HG02885 (cell line): ENCODE data around the gene TMA7.
A peak's percentile ranks its signal among the peaks of the same experiment; 100 is the strongest.
"Not testable (repeated sequence)": the region's sequence is repeated elsewhere in the genome, so short reads cannot be mapped to it uniquely, and the experiment has no call there.

Experiments
- ATAC-seq: cut with Tn5 transposase; IDR thresholded peaks from one replicate; pipeline ENCODE4 v1.9.1; 2021; ENCODE audit warnings: mild to moderate bottlenecking; ENCODE audit not compliant: unreplicated experiment, poor library complexity

Gene TMA7

DNA sequence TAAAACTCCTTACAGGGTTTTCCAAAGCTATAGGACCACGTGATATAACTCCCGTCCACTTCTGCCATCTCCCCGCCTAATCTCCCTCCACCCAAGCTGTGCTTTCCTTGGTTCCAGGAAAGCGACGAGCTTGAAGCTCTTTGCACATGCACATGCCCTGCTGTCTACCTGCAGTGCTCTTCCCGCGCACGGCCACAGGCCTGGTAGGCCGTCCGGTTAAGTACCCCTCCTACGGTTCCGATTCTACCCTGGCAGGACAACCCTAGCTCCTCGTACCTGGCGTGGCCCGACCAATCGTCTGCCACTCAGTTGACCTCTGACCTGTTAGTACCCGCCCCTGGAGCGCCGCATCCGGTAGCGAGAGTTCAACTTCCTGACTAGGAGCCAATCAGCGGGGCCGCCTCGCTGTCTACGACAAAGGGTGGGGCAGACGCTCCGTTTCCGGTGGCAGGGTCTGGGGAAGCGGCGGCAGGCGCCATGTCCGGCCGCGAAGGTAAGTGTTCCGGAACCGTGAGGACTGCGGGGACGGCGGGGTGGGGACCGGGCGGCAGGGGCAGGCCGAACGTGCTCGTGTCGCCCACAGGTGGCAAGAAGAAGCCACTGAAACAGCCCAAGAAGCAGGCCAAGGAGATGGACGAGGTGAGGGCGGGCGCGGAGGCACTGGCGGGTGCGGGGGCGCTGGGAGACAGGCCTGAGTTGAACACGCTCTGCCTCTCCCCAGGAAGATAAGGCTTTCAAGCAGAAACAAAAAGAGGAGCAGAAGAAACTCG is at the start of gene TMA7, which contains the start of gene CCDC51:
TSS of gene TMA7 (plus strand) at position 438 of the 770 bp plus-strand sequence. CDS start at position 478, 40 bp downstream.
TSS of gene CCDC51 (minus strand) at position 300 of the 770 bp plus-strand sequence. CDS start 4,991 bp downstream, outside the sequence.
- peak; percentile 95 for ATAC-seq

GRCh38 chr3:48394391-48394790 is 45.7 kb upstream of the TMA7 start:
- no peak for ATAC-seq

- ATAC-seq: no peak
Observed at GRCh38 chr3:48395714-48396113, 44.3 kb upstream of the TMA7 start.

- ATAC-seq: no peak
Observed at GRCh38 chr3:48397767-48398681, 42.0 kb upstream of the TMA7 start.

DNA sequence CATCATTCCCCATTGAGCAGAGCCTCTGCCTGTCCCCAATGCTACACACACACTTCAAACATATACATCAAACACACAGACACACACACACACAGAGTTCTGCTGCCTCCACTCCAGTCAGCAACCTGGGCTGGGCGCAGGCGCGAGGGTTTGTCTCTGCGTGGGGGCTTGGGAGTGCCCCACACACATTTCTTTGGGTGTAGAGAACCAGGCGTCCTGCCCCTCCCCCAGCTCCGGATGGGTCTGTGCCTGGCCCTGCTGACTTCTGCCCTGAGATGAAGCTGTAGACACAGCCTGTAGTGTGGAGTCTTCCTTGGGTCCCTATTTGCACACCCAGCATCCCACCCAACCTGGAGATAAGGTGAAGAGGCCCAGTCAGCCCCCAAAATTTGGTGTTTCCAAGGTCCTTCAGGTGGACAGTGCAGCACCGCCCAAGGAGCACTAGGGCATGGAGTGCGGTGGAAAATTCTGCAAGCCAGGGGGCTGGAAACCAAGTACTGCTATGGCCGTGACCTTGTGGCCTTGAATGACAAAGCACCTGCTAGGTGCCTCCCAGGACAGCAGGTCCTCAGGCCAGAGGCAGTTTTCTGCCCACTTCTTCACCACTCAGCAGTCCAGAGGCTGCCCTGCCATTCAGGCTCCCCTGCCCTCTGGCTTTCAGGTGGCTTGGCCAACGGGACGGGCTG is 41.2 kb upstream of the TMA7 start:
- no peak for ATAC-seq

GRCh38 chr3:48399387-48400172 is 40.5 kb upstream of the TMA7 start:
- no peak for ATAC-seq

DNA sequence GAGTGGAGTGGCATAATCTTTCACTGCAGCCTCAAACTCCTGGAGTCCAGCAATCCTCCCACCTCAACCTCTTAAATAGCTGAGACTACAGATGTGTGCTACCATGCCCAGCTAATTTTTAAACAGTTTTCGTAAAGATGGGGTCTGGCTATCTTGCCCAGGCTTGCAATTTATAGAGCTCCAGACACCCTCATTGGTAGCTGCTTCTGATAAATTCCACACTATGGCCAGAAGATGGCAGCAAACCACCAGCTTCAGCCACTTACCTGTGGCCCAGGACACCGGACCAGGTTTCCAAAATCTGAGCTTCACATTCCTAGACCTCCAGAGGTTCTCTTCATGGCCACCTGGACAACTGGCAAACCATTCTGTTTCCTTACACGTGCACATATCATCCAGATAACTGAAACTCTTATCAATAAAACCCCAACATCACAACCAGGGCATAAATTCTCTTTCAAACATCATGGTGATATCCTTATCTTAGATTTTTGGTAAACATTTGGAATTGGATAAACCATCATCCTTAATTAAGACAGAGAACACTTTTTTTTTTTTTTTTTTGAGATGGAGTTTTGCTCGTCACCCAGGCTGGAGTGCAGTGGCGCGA is 39.1 kb upstream of the TMA7 start:
- ATAC-seq: no peak

GRCh38 chr3:48401434-48401901 is 38.6 kb upstream of the TMA7 start:
- not testable (repeated sequence) for ATAC-seq

- no peak for ATAC-seq
Observed at GRCh38 chr3:48402281-48402732, 37.8 kb upstream of the TMA7 start.

DNA sequence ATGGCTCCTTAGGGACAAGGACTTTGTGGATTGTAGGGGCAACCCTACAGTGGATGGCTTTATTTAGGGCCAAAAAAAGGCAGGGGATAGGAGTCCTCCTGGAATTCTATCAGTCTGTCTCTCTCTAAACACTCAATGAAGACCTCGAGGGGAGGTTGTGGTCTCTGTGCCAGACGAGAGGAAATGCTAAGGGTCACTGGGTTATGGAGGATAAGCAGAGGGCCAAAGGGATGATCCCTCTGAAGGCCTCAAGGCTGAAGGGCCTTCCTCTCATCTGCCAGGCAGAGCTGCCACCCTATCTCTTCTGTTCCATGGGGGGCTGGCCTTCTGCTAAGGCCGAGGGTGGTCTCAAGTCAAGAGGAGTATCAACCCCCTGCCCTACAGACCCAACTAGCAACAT is 37.1 kb upstream of the TMA7 start:
- no peak for ATAC-seq

DNA sequence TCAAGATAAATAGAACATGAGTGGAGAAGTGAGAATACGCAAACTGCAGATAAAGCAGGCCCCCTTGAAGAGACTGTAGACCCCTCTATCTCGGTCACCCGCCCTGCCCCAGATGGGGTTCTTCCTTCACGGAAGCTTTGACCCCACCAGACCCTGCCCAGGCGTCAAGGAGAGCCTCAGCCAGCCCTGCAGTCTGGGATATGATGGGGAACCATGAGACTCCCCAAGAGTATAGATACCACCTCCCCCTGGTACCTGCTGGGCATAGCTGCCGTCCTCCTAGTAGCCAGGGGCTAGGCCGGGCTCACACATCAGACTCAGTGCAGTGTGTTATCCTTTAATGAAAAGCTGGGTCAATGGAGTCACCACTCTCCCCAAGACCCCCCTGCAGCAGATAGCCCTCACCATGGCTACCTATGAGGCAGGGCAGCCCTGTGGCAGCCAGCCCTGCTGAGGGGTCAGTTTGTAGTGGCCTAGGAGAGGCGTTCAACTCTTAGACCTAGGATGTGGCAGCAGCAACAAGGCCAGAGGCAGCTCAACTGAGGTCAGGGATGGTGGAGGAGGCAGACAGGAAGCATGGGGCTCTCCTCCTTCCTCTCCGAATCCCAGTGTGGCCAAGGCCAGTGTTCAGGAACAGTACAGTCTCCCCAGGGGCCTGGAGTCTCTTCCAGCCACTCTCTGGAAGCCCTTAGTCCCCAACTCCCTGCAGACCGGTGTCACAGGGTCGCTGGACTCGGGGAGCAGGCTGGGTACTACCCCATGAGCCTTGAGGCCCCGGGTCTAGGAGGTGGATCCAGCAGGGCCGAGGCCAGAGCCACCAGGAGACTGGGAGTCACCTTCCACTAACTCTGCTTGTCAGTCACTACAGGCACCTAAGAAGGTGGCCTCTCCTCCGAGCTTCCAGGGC is 36.3 kb upstream of the TMA7 start:
- ATAC-seq: no peak

- ATAC-seq: no peak
Observed at GRCh38 chr3:48404440-48405342, 35.4 kb upstream of the TMA7 start.

GRCh38 chr3:48405343-48405881 is 34.6 kb upstream of the TMA7 start:
- ATAC-seq: no peak

DNA sequence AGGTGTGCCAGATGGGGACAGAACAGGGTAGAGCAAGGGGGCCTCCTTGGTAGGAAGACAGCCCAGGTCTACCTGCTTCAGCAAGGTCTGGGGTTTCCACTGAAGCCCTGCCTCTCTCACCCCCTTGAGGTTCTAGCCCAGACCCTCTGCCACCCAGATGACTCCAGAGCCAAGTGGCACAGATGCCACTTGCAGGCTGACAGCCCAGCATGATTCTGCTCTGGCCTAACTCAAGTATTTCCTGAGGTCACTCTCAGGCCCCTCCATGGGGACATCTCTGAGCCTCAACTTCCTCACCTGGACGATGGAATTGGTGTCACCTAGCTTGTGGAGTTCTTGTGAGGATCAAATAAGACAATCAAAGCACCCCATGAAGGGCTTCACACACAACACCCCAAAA is 34.1 kb upstream of the TMA7 start:
- no peak for ATAC-seq

GRCh38 chr3:48406443-48407431 is 33.3 kb upstream of the TMA7 start:
- no peak for ATAC-seq
